ENCODE results near the gene SLC47A2.

DNA sequence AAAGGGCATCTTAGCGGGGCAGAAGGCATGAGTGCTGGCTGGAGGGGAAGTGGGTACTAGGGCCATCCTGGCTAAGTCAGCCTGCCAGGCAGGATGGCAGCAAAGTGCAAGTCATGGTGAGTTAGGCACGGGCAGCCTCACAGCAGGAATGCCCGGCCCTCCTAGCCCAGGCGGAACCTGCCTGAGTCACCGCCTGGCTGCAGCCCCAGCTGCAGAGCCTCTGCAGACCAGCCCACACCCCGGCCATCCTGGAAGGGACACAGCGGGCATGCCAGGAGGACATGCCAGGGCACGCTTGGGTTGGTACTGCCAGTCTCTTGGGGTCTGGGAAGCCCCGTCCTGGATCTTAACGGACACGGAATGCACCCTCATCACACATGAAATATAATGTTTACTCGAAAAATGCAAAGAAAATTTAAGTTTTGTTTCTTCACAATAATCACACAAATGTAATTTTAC, 36.7 kb upstream of the SLC47A2 start:
- TF ChIP-seq, protein P1, sequence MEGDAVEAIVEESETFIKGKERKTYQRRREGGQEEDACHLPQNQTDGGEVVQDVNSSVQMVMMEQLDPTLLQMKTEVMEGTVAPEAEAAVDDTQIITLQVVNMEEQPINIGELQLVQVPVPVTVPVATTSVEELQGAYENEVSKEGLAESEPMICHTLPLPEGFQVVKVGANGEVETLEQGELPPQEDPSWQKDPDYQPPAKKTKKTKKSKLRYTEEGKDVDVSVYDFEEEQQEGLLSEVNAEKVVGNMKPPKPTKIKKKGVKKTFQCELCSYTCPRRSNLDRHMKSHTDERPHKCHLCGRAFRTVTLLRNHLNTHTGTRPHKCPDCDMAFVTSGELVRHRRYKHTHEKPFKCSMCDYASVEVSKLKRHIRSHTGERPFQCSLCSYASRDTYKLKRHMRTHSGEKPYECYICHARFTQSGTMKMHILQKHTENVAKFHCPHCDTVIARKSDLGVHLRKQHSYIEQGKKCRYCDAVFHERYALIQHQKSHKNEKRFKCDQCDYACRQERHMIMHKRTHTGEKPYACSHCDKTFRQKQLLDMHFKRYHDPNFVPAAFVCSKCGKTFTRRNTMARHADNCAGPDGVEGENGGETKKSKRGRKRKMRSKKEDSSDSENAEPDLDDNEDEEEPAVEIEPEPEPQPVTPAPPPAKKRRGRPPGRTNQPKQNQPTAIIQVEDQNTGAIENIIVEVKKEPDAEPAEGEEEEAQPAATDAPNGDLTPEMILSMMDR (optimal IDR thresholded peaks at IDR 0.05 in 1 of 3, IDR thresholded peaks at IDR 0.05 in 1 of 3, conservative IDR thresholded peaks at IDR 0.05 in 1 of 3; ENCODE audit: extremely low read depth in 1 of 3, insufficient read depth in 2 of 3, low read length in 3 of 3) = peak in 1 of 3 experiments; percentile 17
- TF ChIP-seq EZH2 (IDR thresholded peaks at IDR 0.05; ENCODE audit: low read length) = no peak
